Measurements from ENCODE around the gene KIF14.
A peak's percentile ranks its signal among the peaks of the same experiment; 100 is the strongest.

KIF14 gene

GRCh38 chr1:200620273-200621131 lies at the start of gene KIF14:
KIF14 (minus strand) TSS chr1:200620751; CDS start chr1:200618723, 2,028 bp downstream.
- peak; percentile 87 for DNase-seq

GRCh38 chr1:200669314-200670241 lies 49.0 kb upstream of the KIF14 start, which contains the start of gene DDX59:
DDX59 (minus strand) TSS chr1:200669907; CDS start chr1:200666740, 3,167 bp downstream.
- DNase-seq: peak; percentile 90

- no peak for DNase-seq
These were observed 48.2 kb upstream of the KIF14 start for GRCh38 chr1:200668514-200669313.

GRCh38 chr1:200666309-200666708 lies 45.8 kb upstream of the KIF14 start:
- DNase-seq: no peak

- no peak for DNase-seq
These were observed 45.3 kb upstream of the KIF14 start for GRCh38 chr1:200665861-200666260.

- no peak for DNase-seq
These were observed 40.2 kb upstream of the KIF14 start for GRCh38 chr1:200660719-200661118.

GRCh38 chr1:200659269-200659668 lies 38.7 kb upstream of the KIF14 start:
- DNase-seq: no peak

- no peak for DNase-seq
These were observed 37.7 kb upstream of the KIF14 start for GRCh38 chr1:200658037-200658818.

- DNase-seq: no peak
These were observed 34.1 kb upstream of the KIF14 start for GRCh38 chr1:200654660-200655059.

- no peak for DNase-seq
These were observed 32.5 kb upstream of the KIF14 start for GRCh38 chr1:200653022-200653462.

GRCh38 chr1:200652378-200652777 lies 31.8 kb upstream of the KIF14 start:
- DNase-seq: no peak

GRCh38 chr1:200646515-200646914 lies 26.0 kb upstream of the KIF14 start:
- no peak for DNase-seq

- no peak for DNase-seq
These were observed 23.5 kb upstream of the KIF14 start for GRCh38 chr1:200644021-200644420.

- DNase-seq: no peak
These were observed 21.9 kb upstream of the KIF14 start for GRCh38 chr1:200642481-200642880.

- DNase-seq: no peak
These were observed 20.4 kb upstream of the KIF14 start for GRCh38 chr1:200640963-200641401.

- no peak for DNase-seq
These were observed 19.9 kb upstream of the KIF14 start for GRCh38 chr1:200640373-200640962.

GRCh38 chr1:200638073-200638472 lies 17.5 kb upstream of the KIF14 start:
- no peak for DNase-seq

GRCh38 chr1:200636681-200637080 lies 16.1 kb upstream of the KIF14 start:
- no peak for DNase-seq

GRCh38 chr1:200634261-200635122 lies 13.9 kb upstream of the KIF14 start:
- DNase-seq: no peak

GRCh38 chr1:200631375-200631774 lies 10.8 kb upstream of the KIF14 start:
- no peak for DNase-seq

Measured in activated CD8-positive, alpha-beta memory T cell treated with anti-CD3 and anti-CD28 coated beads, Interleukin-2, amount 50 U/mL, for 4 hours (primary cell).